22Rv1 (cell line): ENCODE measurements around the gene FYN.

Experiments
- CTCF ChIP-seq: fragments of 450-650 bp; IDR thresholded peaks from 2 replicates; pipeline ENCODE4 v1.5.1; 2017; ENCODE audit warnings: mild to moderate bottlenecking
- ZFX ChIP-seq: fragments of 450-650 bp; IDR thresholded peaks from 2 replicates; pipeline ENCODE4 v1.6.1; 2017; ENCODE audit warnings: antibody characterized with exemption, borderline replicate concordance

- TF ChIP-seq CTCF (no peak), ZFX (no peak)
Measured at GRCh38 chr6:111774346-111774703, 98.9 kb downstream of the FYN start.
